Trophoblast cell (in vitro differentiated cells and primary cell): ENCODE measurements around the gene TPPP.

Experiments
- DNase-seq, 2 donors: peaks; one replicate each; pipeline ENCODE4 v3.0.0-alpha.2; 2016
- H2AFZ ChIP-seq: 2 replicates; pipeline ENCODE4 v1.6.1; 2013; ENCODE audit warnings: low read length, moderate library complexity, mild to moderate bottlenecking; ENCODE audit not compliant: insufficient read depth, poor library complexity
- H2AK5ac ChIP-seq: 2 replicates; pipeline ENCODE4 v1.6.1; 2013; ENCODE audit warnings: mild to moderate bottlenecking, low read length
- H2BK120ac ChIP-seq: 2 replicates; pipeline ENCODE4 v1.6.1; 2013; ENCODE audit warnings: low read length, mild to moderate bottlenecking, moderate library complexity; ENCODE audit not compliant: insufficient read depth, poor library complexity
- H2BK12ac ChIP-seq: 2 replicates; pipeline ENCODE4 v1.6.1; 2013; ENCODE audit warnings: mild to moderate bottlenecking, low read length, moderate library complexity
- H2BK5ac ChIP-seq: 2 replicates; pipeline ENCODE4 v1.6.1; 2013; ENCODE audit warnings: low read length, low read depth, moderate library complexity, mild to moderate bottlenecking; ENCODE audit not compliant: poor library complexity
- H3K14ac ChIP-seq: 2 replicates; pipeline ENCODE4 v1.6.1; 2013; ENCODE audit warnings: mild to moderate bottlenecking, low read length
- H3K18ac ChIP-seq: 2 replicates; pipeline ENCODE4 v1.6.1; 2013; ENCODE audit warnings: mild to moderate bottlenecking, low read length
- H3K23ac ChIP-seq: 2 replicates; pipeline ENCODE4 v1.6.1; 2013; ENCODE audit warnings: low read length
- H3K27ac ChIP-seq: 2 replicates; pipeline ENCODE4 v1.5.1; 2013; ENCODE audit warnings: low read depth, mild to moderate bottlenecking, inconsistent platforms, low read length, moderate library complexity
- H3K27me3 ChIP-seq: 2 replicates; pipeline ENCODE4 v1.6.1; 2013; ENCODE audit warnings: inconsistent platforms, mild to moderate bottlenecking, low read length, moderate library complexity; ENCODE audit not compliant: insufficient read depth
- H3K36me3 ChIP-seq, 2 experiments: 1 replicate in 1 of 2; 2 replicates in 1 of 2; pipeline ENCODE4 v1.6.1; 2013; ENCODE audit warnings: low read length in 2 of 2, mild to moderate bottlenecking in 2 of 2, moderate library complexity in 1 of 2; ENCODE audit not compliant: insufficient read depth in 2 of 2, control insufficient read depth in 1 of 2
- H3K4ac ChIP-seq: 2 replicates; pipeline ENCODE4 v1.6.1; 2013; ENCODE audit warnings: low read depth, mild to moderate bottlenecking, low read length, moderate library complexity
- H3K4me1 ChIP-seq, 2 experiments: 1 replicate in 1 of 2; 2 replicates in 1 of 2; pipeline ENCODE4 v1.6.1; 2013; ENCODE audit warnings: low read length in 2 of 2, mild to moderate bottlenecking in 2 of 2, moderate library complexity in 1 of 2; ENCODE audit not compliant: insufficient read depth in 2 of 2, control insufficient read depth in 1 of 2
- H3K4me2 ChIP-seq: 2 replicates; pipeline ENCODE4 v1.6.1; 2013; ENCODE audit warnings: inconsistent platforms, mild to moderate bottlenecking, low read length, moderate library complexity
- H3K4me3 ChIP-seq: 2 replicates; pipeline ENCODE4 v1.5.1; 2013; ENCODE audit warnings: mild to moderate bottlenecking, low read depth, low read length, inconsistent platforms
- H3K79me1 ChIP-seq: one replicate; pipeline ENCODE4 v1.6.1; 2013; ENCODE audit warnings: low read length
- H3K79me2 ChIP-seq: 2 replicates; pipeline ENCODE4 v1.6.1; 2013; ENCODE audit warnings: low read length, mild to moderate bottlenecking; ENCODE audit not compliant: control insufficient read depth, insufficient read depth, poor library complexity
- H3K9ac ChIP-seq: 2 replicates; pipeline ENCODE4 v1.6.1; 2013; ENCODE audit warnings: mild to moderate bottlenecking, low read length
- H3K9me3 ChIP-seq: 2 replicates; pipeline ENCODE4 v1.6.1; 2013; ENCODE audit warnings: low read depth, mild to moderate bottlenecking, control low read depth, inconsistent platforms, low read length; ENCODE audit not compliant: insufficient read depth
- H4K12ac ChIP-seq: 2 replicates; pipeline ENCODE4 v1.6.1; 2013; ENCODE audit warnings: low read depth, mild to moderate bottlenecking, low read length, moderate library complexity
- H4K8ac ChIP-seq: 2 replicates; pipeline ENCODE4 v1.6.1; 2013; ENCODE audit warnings: low read depth, mild to moderate bottlenecking, low read length, moderate library complexity
- H4K91ac ChIP-seq: one replicate; pipeline ENCODE4 v1.6.1; 2013; ENCODE audit warnings: low read depth, mild to moderate bottlenecking, low read length, moderate library complexity
- WGBS: extraction: QIAGEN DNeasy Blood & Tissue Kit; methylation state at CpG from one replicate; pipeline ENCODE4 v1.1.7; 2013; ENCODE audit warnings: missing lambda C conversion rate; ENCODE audit not compliant: insufficient read length, insufficient coverage; ENCODE audit errors: extremely low coverage; 5-methylcytosine and 5-hydroxymethylcytosine counted together

The TPPP gene

DNA sequence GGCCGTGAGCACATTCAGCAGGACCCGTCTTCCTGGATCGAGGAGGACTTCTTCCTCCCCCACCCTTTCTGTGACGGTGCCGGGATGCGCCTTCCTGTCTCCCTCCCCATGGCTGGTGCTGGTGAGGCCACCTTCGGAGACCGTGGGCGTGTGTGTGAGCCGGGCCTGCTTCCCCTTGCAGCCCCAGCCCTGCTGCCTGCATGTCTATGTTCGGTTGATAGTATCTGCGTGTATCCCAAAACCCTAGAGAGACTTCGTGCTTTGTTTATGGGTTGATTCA is 68.3 kb downstream of the TPPP start:
- Histone ChIP-seq H3K36me3 (peaks cover 63 to 68% of the 10 kb centered on the region in 2 experiments), H4K12ac (no peak overlapping the region), H3K14ac (no peak overlapping the region), H3K9me3 (no peaks in the 10 kb centered on the region), H3K4me3 (no peak overlapping the region), H3K4ac (no peak overlapping the region), H3K27ac (no peak overlapping the region), H3K4me2 (no peak overlapping the region), H4K8ac (no peak overlapping the region), H2BK120ac (no peak overlapping the region), H3K79me1 (no peaks in the 10 kb centered on the region), H3K18ac (no peak overlapping the region), H3K79me2 (no peaks in the 10 kb centered on the region), H2BK12ac (no peak overlapping the region), H2BK5ac (no peak overlapping the region), H3K4me1 (no peaks in the 10 kb centered on the region), H3K23ac (no peak overlapping the region), H2AK5ac (no peak overlapping the region), H3K9ac (no peak overlapping the region), H2AFZ (no peak overlapping the region), H4K91ac (no peak overlapping the region), H3K27me3 (no peaks in the 10 kb centered on the region)
- no CpG with 5 or more reads among the region's 13 CpGs for WGBS
- DNase-seq = no peak

DNA sequence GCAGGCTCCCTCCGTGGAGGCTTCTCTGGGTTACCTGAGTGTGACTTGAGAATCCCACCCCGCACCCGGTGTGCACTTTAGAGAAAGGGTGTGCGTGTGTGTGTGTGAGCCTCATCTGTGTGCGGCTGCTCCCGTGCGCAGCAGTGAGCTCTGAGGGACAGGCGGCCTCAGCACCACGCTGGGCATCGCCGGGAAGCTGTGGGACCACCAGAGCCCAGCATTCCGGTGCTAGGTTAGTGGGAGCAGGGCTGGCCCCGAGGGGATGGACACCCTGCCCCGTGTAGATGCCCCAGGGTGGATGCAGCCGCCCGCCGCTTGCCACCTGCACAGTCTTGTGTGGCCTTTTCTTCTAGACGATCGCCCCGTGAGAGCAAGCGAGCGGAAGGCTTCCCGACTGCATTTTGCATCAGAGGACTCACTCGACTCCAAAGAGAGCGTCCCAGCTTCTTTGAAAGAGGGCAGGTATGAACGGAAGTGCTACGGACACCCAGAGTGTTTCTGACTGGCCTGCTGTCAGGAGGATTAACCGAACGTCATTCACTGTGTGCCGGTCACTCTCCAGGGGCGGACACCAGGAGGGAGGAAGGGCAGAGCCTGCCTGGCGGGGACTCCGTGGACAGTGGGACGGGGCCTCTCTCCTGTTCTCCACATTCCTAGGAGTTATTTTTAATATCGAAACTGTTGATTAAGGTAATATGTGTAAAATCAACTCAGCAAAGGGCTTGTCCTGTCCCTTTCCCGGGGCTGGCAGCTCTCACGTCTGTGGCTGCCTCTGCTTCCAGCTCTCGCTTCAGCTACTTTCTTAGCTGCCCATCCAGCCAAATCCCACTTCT is 68.8 kb downstream of the TPPP start:
- Histone ChIP-seq H3K79me2 (no peaks in the 10 kb centered on the region), H3K27ac (no peak overlapping the region), H2BK120ac (no peak overlapping the region), H2AFZ (no peak overlapping the region), H3K4ac (no peak overlapping the region), H2AK5ac (no peak overlapping the region), H3K18ac (no peak overlapping the region), H3K4me1 (no peaks in the 10 kb centered on the region), H3K4me2 (no peak overlapping the region), H3K79me1 (no peaks in the 10 kb centered on the region), H3K14ac (no peak overlapping the region), H3K9ac (no peak overlapping the region), H4K91ac (peak overlapping the region; percentile 12), H2BK5ac (no peak overlapping the region), H3K23ac (no peak overlapping the region), H3K4me3 (no peak overlapping the region), H3K36me3 (peaks cover 67 to 74% of the 10 kb centered on the region in 2 experiments), H3K9me3 (no peaks in the 10 kb centered on the region), H3K27me3 (no peaks in the 10 kb centered on the region), H4K12ac (no peak overlapping the region), H4K8ac (no peak overlapping the region), H2BK12ac (no peak overlapping the region)
- no peak for DNase-seq
- no CpG with 5 or more reads among the region's 38 CpGs for WGBS

DNA sequence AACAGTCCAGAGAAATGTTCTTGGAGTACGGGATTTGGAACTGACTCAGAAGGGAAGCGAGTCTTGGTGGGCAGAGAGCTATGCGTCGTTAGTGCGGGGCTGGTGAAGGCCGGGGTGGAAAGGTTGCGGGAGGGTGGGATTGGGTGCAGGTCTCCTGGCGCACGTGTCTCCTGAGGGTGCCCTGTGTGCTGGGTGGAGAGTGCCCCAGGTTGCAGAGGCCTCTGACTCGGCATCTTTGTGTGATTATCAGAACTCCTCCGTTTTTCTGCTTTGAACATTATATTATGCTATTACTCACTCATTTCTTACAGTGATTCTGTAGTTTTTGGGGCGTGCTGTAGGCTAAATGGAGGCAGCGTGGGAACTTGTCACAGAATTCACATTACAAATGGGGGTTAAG is 69.6 kb downstream of the TPPP start:
- H2BK12ac ChIP-seq = no peak overlapping the region
- no peak overlapping the region for H4K12ac ChIP-seq
- WGBS = no CpG with 5 or more reads among the region's 13 CpGs
- no peak overlapping the region for H2AFZ ChIP-seq
- no peak overlapping the region for H3K18ac ChIP-seq
- H3K14ac ChIP-seq = no peak overlapping the region
- H3K9ac ChIP-seq = no peak overlapping the region
- H2BK5ac ChIP-seq = no peak overlapping the region
- no peak overlapping the region for H4K8ac ChIP-seq
- no peak overlapping the region for H3K23ac ChIP-seq
- no peak overlapping the region for H4K91ac ChIP-seq
- H3K27ac ChIP-seq = no peak overlapping the region
- H3K79me1 ChIP-seq = no peaks in the 10 kb centered on the region
- peaks cover 67 to 76% of the 10 kb centered on the region in 2 experiments for H3K36me3 ChIP-seq
- H2AK5ac ChIP-seq = no peak overlapping the region
- no peaks in the 10 kb centered on the region for H3K79me2 ChIP-seq
- no peak overlapping the region for H2BK120ac ChIP-seq
- no peak overlapping the region for H3K4me2 ChIP-seq
- no peak overlapping the region for H3K4ac ChIP-seq
- no peaks in the 10 kb centered on the region for H3K27me3 ChIP-seq
- no peaks in the 10 kb centered on the region for H3K4me1 ChIP-seq
- H3K9me3 ChIP-seq = no peaks in the 10 kb centered on the region
- no peak for DNase-seq
- no peak overlapping the region for H3K4me3 ChIP-seq

DNA sequence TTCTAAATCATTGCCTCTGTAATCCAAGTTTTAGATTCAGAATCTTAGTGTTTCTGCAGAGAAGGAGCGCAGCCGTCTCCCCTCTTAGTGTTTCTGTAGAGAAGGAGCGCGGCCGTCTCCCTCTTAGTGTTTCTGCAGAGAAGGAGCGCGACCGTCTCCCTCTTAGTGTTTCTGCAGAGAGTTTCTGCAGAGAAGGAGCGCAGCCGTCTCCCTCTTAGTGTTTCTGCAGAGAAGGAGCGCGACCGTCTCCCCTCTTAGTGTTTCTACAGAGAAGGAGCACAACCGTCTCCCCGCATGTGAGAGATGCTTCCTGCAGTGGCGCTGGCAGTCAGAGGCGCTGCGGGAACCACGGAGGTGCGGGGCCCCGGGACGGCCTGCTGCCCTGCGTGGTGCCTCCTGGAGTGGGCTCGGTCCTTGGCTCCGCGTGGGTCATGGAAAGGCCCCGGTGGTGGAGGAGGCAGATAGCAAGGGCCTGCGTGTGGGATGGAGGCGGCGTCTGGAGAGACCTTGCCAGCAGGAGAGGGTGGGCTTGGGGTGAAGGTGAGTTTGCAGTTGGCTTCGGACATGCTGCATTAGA is 70.1 kb downstream of the TPPP start:
- Histone ChIP-seq H2AFZ (no peak overlapping the region), H2AK5ac (no peak overlapping the region), H4K8ac (no peak overlapping the region), H3K4me3 (no peak overlapping the region), H3K4me2 (no peak overlapping the region), H2BK120ac (no peak overlapping the region), H2BK5ac (no peak overlapping the region), H4K12ac (no peak overlapping the region), H3K27ac (no peak overlapping the region), H3K9me3 (no peaks in the 10 kb centered on the region), H3K79me1 (no peaks in the 10 kb centered on the region), H3K36me3 (peaks cover 63 to 73% of the 10 kb centered on the region in 2 experiments), H3K79me2 (no peaks in the 10 kb centered on the region), H3K27me3 (no peaks in the 10 kb centered on the region), H4K91ac (no peak overlapping the region), H2BK12ac (no peak overlapping the region), H3K9ac (no peak overlapping the region), H3K23ac (no peak overlapping the region), H3K4me1 (no peaks in the 10 kb centered on the region), H3K14ac (no peak overlapping the region), H3K4ac (no peak overlapping the region), H3K18ac (no peak overlapping the region)
- no peak for DNase-seq
- WGBS = no CpG with 5 or more reads among the region's 31 CpGs
